Measurements from ENCODE around the gene SVOP. TPM values are rescaled to one million over a fixed set of nuclear protein-coding genes. Genes with fewer than 3 reads are reported as not detected.

Gene SVOP
- total RNA-seq, 1 experiment from 2014 or later: 0.47 TPM

DNA sequence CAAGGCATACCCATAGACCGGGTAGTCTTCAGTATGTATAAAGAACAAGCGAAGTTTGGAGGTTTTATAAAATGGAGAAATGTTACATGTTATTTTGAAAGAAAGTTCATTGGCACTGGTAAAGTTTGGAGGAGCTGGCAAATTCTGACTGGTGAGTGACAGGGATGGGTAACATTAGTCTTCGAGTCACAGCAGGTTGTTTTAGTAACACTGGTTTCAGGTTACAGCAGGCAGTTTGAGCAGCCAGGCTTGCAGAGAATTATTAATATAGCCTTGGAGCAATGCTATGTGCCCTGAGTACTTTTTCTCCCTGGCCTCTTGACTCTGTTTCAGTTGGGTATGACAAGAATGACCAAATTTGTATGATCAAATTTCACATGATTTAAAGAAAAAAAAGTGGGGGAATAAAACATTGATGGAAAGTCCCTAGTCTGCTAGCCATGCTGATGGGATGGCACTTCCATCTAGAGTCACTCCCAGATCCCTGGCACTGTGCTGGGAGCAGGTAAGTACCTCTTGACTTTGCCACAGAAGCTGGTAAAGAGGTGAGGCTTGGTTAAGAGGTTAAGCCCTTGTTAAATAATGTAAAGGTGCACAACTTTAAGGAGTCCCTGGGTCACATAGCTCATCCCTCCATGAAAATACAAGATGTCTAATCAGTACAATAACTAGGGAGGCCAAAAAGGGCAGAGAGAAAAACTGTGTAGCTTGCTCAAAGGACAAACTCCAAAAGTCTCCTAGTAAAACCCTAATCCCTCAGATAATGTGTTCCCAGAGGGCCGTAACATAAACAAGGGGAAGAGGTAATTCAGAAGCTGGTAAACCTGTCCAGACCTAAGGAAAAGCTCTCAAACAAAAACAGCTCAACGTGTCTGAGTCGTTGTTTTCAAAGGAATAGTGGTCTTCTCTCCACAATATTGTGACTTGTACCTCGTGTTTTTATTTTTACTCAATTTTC is 12.7 kb upstream of the SVOP start:
- Histone ChIP-seq H3K9me2 (ENCODE audit: insufficient read depth) (no peaks in the 10 kb centered on the region), H2AFZ (ENCODE audit: low read depth, low read length, poor library complexity, severe bottlenecking) (no peak overlapping the region), H3K4me3 (replicated peaks in 1 of 2; ENCODE audit: low read depth in 1 of 2, low read length in 2 of 2) (no peak overlapping the region), H4K20me1 (ENCODE audit: insufficient read depth) (no peaks in the 10 kb centered on the region), H3K79me2 (ENCODE audit: insufficient read depth, low read length) (no peaks in the 10 kb centered on the region), H3K9me3 (ENCODE audit: control insufficient read depth in 1 of 2, insufficient read depth in 1 of 2, low read depth in 1 of 2, low read length in 2 of 2) (no peaks in the 10 kb centered on the region), H3K27ac (ENCODE audit: low read depth, low read length) (no peak overlapping the region), H3K9ac (ENCODE audit: low read length) (no peak overlapping the region), H3K36me3 (ENCODE audit: control insufficient read depth in 1 of 2, insufficient read depth in 2 of 2, low read length in 2 of 2) (no peaks in the 10 kb centered on the region), H3K4me1 (ENCODE audit: control insufficient read depth in 1 of 2, insufficient read depth in 2 of 2, low read length in 2 of 2) (peaks cover 0 to 2% of the 10 kb centered on the region in 2 experiments; a peak in 1 of 4 replicates), H3K4me2 (ENCODE audit: low read length) (no peak overlapping the region), H3K27me3 (ENCODE audit: insufficient read depth, low read length) (0 out of 2 replicates have a peak, but pooled peaks cover 4% of the 10 kb centered on the region)
- no peak for TF ChIP-seq JUND (IDR thresholded peaks at IDR 0.05)
- TF ChIP-seq POLR2A (IDR thresholded peaks at IDR 0.05; ENCODE audit: borderline replicate concordance, extremely low read depth, insufficient read depth, insufficient read length): no peak
- TF ChIP-seq, protein P1, sequence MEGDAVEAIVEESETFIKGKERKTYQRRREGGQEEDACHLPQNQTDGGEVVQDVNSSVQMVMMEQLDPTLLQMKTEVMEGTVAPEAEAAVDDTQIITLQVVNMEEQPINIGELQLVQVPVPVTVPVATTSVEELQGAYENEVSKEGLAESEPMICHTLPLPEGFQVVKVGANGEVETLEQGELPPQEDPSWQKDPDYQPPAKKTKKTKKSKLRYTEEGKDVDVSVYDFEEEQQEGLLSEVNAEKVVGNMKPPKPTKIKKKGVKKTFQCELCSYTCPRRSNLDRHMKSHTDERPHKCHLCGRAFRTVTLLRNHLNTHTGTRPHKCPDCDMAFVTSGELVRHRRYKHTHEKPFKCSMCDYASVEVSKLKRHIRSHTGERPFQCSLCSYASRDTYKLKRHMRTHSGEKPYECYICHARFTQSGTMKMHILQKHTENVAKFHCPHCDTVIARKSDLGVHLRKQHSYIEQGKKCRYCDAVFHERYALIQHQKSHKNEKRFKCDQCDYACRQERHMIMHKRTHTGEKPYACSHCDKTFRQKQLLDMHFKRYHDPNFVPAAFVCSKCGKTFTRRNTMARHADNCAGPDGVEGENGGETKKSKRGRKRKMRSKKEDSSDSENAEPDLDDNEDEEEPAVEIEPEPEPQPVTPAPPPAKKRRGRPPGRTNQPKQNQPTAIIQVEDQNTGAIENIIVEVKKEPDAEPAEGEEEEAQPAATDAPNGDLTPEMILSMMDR (IDR thresholded peaks at IDR 0.05 in 2 of 3, conservative IDR thresholded peaks at IDR 0.05 in 1 of 3; ENCODE audit: borderline replicate concordance in 1 of 3, insufficient read depth in 1 of 3, low read depth in 2 of 3, low read length in 2 of 3): no peak
- TF ChIP-seq EZH2phosphoT487 (IDR thresholded peaks at IDR 0.05; ENCODE audit: borderline replicate concordance): no peak
- no peak for TF ChIP-seq EZH2 (IDR thresholded peaks at IDR 0.05)
- TF ChIP-seq CBX3 (IDR thresholded peaks at IDR 0.05; ENCODE audit: low read depth): no peak
- TF ChIP-seq ZFX (IDR thresholded peaks at IDR 0.05): no peak
- no peak for TF ChIP-seq YY1 (IDR thresholded peaks at IDR 0.05; ENCODE audit: extremely low read depth, insufficient replicate concordance, low read depth, low read length)
- no peak for TF ChIP-seq ELF1 (IDR thresholded peaks at IDR 0.05; ENCODE audit: borderline replicate concordance, low read depth)
- TF ChIP-seq, protein P2, sequence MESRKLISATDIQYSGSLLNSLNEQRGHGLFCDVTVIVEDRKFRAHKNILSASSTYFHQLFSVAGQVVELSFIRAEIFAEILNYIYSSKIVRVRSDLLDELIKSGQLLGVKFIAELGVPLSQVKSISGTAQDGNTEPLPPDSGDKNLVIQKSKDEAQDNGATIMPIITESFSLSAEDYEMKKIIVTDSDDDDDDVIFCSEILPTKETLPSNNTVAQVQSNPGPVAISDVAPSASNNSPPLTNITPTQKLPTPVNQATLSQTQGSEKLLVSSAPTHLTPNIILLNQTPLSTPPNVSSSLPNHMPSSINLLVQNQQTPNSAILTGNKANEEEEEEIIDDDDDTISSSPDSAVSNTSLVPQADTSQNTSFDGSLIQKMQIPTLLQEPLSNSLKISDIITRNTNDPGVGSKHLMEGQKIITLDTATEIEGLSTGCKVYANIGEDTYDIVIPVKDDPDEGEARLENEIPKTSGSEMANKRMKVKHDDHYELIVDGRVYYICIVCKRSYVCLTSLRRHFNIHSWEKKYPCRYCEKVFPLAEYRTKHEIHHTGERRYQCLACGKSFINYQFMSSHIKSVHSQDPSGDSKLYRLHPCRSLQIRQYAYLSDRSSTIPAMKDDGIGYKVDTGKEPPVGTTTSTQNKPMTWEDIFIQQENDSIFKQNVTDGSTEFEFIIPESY (IDR thresholded peaks at IDR 0.05; ENCODE audit: extremely low read depth, insufficient replicate concordance, low read length): no peak
- TF ChIP-seq SRF (IDR thresholded peaks at IDR 0.05; ENCODE audit: low read depth): no peak
- no peak for TF ChIP-seq POLR2AphosphoS5 (IDR thresholded peaks at IDR 0.05; ENCODE audit: low read depth, low read length)
- TF ChIP-seq SP1 (IDR thresholded peaks at IDR 0.05; ENCODE audit: low read depth): no peak
- DNase-seq (ENCODE audit: low read depth, low spot score) (no peak), ATAC-seq (no peak)
- intact Hi-C loops (cut with micrococcal nuclease): no loop called here
- ChIA-PET RAD21 (ENCODE audit: low non-redundant PET in 1 of 2, low total read pairs in 2 of 2, uncharacterized antibody in 2 of 2, unreplicated experiment in 2 of 2) (no interaction called here), POLR2A (no interaction called here), CTCF (no interaction called here)
- no TSS peak for BruUV-seq (replicated peaks)

Data from HCT116 (cell line).